ENCODE data around the gene NSG1. TPM values are rescaled to one million over a fixed set of nuclear protein-coding genes. Genes with fewer than 3 reads are reported as not detected.
A peak's percentile ranks its signal among the peaks of the same experiment; 100 is the strongest.
"Not testable (repeated sequence)": the region's sequence is repeated elsewhere in the genome, so short reads cannot be mapped to it uniquely, and the experiment has no call there.

The NSG1 gene
- total RNA-seq, 4 donors from 2014 or later, result 2.2 to 3.5 (median 2.7) TPM; not detected in 1

DNA sequence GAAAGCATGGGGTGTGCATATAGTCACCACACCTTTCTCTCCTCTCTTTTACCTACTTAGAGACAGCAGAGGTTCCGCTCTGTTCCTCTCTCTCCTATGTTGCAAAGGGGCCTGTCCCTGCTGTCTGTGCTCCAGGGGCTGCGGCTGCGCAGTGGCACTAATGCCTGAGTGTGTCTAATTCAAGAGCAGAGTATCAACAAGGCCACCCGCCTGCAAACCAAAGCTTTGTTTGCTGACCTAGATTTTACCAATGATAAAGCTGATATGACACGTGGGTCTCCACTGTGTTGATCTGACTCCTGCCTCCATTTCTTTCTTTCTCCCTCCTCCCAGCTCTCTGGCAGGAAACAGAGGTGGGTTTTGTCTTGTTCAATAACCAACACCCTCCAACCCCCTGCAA, 74.9 kb downstream of the NSG1 start:
- 81% methylated on average over 5 of the region's 5 CpGs; no CpG with 5 or more reads in 1 of the 2 donors for WGBS, 2 donors (ENCODE audit: low coverage in 1 of 2)
- no peak overlapping the region for H3K4me3 ChIP-seq
- H3K9me3 ChIP-seq, result no peaks in the 10 kb centered on the region
- peaks cover 0 to 4% (median 0%) of the 10 kb centered on the region in 4 donors for H3K4me1 ChIP-seq
- H3K27ac ChIP-seq, result no peak overlapping the region
- no peaks in the 10 kb centered on the region for H3K27me3 ChIP-seq
- in situ Hi-C loops (cut with MboI; ENCODE audit: low pct_ligation_motif_present in 1 of 4, low pct_unique_long_range_greater_than_20kb in 1 of 4, low sequenced_read_pairs in 3 of 4) (no loop called here), intact Hi-C loops (cut with DNase I; ENCODE audit: low total_unique reads) (no loop called here)
- peaks cover 0 to 12% (median 5%) of the 10 kb centered on the region in 4 donors for H3K36me3 ChIP-seq
- TF ChIP-seq, protein P1, sequence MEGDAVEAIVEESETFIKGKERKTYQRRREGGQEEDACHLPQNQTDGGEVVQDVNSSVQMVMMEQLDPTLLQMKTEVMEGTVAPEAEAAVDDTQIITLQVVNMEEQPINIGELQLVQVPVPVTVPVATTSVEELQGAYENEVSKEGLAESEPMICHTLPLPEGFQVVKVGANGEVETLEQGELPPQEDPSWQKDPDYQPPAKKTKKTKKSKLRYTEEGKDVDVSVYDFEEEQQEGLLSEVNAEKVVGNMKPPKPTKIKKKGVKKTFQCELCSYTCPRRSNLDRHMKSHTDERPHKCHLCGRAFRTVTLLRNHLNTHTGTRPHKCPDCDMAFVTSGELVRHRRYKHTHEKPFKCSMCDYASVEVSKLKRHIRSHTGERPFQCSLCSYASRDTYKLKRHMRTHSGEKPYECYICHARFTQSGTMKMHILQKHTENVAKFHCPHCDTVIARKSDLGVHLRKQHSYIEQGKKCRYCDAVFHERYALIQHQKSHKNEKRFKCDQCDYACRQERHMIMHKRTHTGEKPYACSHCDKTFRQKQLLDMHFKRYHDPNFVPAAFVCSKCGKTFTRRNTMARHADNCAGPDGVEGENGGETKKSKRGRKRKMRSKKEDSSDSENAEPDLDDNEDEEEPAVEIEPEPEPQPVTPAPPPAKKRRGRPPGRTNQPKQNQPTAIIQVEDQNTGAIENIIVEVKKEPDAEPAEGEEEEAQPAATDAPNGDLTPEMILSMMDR (IDR thresholded peaks at IDR 0.05), result no peak
- no peak for TF ChIP-seq POLR2A (IDR thresholded peaks at IDR 0.05)
- no peak for TF ChIP-seq POLR2AphosphoS5 (IDR thresholded peaks at IDR 0.05)
- TF ChIP-seq EP300 (IDR thresholded peaks at IDR 0.05; ENCODE audit: low read depth), result no peak
- peak; percentile 19 for DNase-seq

DNA sequence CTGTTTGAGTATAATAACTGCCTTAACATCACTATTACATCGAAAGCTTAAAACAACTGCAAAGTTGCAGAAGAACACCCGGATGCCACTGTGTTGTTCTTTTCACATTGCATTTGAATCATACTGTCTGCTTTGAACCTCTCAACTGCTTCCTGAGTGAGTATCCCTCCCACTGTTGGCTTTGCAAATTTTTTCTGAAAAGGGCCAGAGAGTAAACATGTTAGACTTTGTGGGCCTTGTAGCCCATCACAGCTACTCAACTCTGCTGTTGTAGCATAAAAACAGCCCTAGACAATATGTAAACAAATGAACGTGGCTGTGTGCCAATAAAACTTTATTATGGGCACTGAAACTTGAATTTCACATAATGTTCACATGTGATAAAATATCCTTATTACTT, 76.1 kb downstream of the NSG1 start:
- no peaks in the 10 kb centered on the region for H3K9me3 ChIP-seq
- TF ChIP-seq POLR2A (IDR thresholded peaks at IDR 0.05), result no peak
- no peak for TF ChIP-seq EP300 (IDR thresholded peaks at IDR 0.05; ENCODE audit: low read depth)
- TF ChIP-seq POLR2AphosphoS5 (IDR thresholded peaks at IDR 0.05), result no peak
- TF ChIP-seq, protein P1 (IDR thresholded peaks at IDR 0.05), result no peak
- in situ Hi-C loops (cut with MboI; ENCODE audit: low pct_ligation_motif_present in 1 of 4, low pct_unique_long_range_greater_than_20kb in 1 of 4, low sequenced_read_pairs in 3 of 4), result no loop called here
- no peak for DNase-seq
- no peak overlapping the region for H3K27ac ChIP-seq
- 48 to 56% methylated on average over 3 of the region's 3 CpGs for WGBS, 2 donors (ENCODE audit: low coverage in 1 of 2)
- H3K27me3 ChIP-seq, result no peaks in the 10 kb centered on the region
- intact Hi-C loops (cut with DNase I; ENCODE audit: low total_unique reads), result no loop called here
- H3K4me1 ChIP-seq, result peaks cover 0 to 4% (median 0%) of the 10 kb centered on the region in 4 donors
- H3K36me3 ChIP-seq, result peaks cover 0 to 10% (median 2%) of the 10 kb centered on the region in 4 donors
- no peak overlapping the region for H3K4me3 ChIP-seq

GRCh38 chr4:4465238-4465637, 78.3 kb downstream of the NSG1 start:
- in situ Hi-C loops (cut with MboI; ENCODE audit: low pct_ligation_motif_present in 1 of 4, low pct_unique_long_range_greater_than_20kb in 1 of 4, low sequenced_read_pairs in 3 of 4); H3K27me3 ChIP-seq; H3K27ac ChIP-seq; DNase-seq; H3K9me3 ChIP-seq; intact Hi-C loops (cut with DNase I; ENCODE audit: low total_unique reads); H3K4me3 ChIP-seq; H3K4me1 ChIP-seq: not testable (repeated sequence)
- H3K36me3 ChIP-seq, result peaks cover 0 to 23% (median 5%) of the 10 kb centered on the region in 4 donors
- WGBS, 2 donors (ENCODE audit: low coverage in 1 of 2), result 97 to 100% methylated on average over 3 of the region's 3 CpGs

Other genes with a start within 250 kb of the NSG1 start
- gene OTOP1, start 160.2 kb upstream of the NSG1 start, total RNA-seq, result not detected
- 10 to 100 TPM in 3 of 4 donors, 1 to 10 TPM in 1; 8.8 to 22.0 (median 14.4) TPM for gene TMEM128, start 138.9 kb upstream of the NSG1 start, total RNA-seq
- gene LYAR, start 96.9 kb upstream of the NSG1 start, total RNA-seq, result 10 to 100 TPM in 1 of 4 donors, 1 to 10 TPM in 3; 3.7 to 10.3 (median 5.6) TPM
- 10 to 100 TPM in 1 of 4 donors, 1 to 10 TPM in 3; 2.4 to 11.2 (median 6.0) TPM for gene ZBTB49, start 96.9 kb upstream of the NSG1 start, total RNA-seq
- gene STX18, start 154.9 kb downstream of the NSG1 start, total RNA-seq, result 10 to 100 TPM in 3 of 4 donors, 1 to 10 TPM in 1; 9.2 to 56.9 (median 42.1) TPM

Data from transverse colon (tissue), 4 donors.